SK-N-SH (cell line): ENCODE data around the gene VWF. TPM values are rescaled to one million over a fixed set of nuclear protein-coding genes. Genes with fewer than 3 reads are reported as not detected.

Experiments
- CTCF ChIA-PET: fragments of 300-600, 350-600 bp; formaldehyde crosslinking; extraction: SDS; loops from one replicate; lab custom pipeline; 2021; lab: Yijun Ruan, JAX
- POLR2A ChIA-PET: fragments of 350-600 bp; sonication (Branson Sonifier 250); formaldehyde crosslinking; extraction: SDS; loops from one replicate; lab custom pipeline; 2020; ENCODE audit warnings: antibody characterized with exemption, inconsistent platforms; lab: Yijun Ruan, JAX
- DNase-seq: peaks from one replicate; pipeline ENCODE4 v3.0.0; 2012
- H2AFZ ChIP-seq: fragments of 200-600 bp; sonication (generic); 2 replicates; pipeline ENCODE4 v1.8.1; 2016; ENCODE audit warnings: antibody characterized with exemption, mild to moderate bottlenecking, low read depth
- H3F3A ChIP-seq: fragments of 200-600 bp; sonication (generic); replicated peaks from 2 replicates; pipeline ENCODE3; 2016; ENCODE audit warnings: antibody characterized with exemption, mild to moderate bottlenecking; ENCODE audit not compliant: insufficient read depth
- H3K27ac ChIP-seq, 2 experiments: fragments of 200-500 bp in 1 of 2; fragments of 200-600 bp in 1 of 2; sonication (Bioruptor generic) in 1 of 2; sonication (generic), shearing (Covaris generic) in 1 of 2; 2 replicates each; pipeline versions ENCODE4 v1.5.1 to v1.6.1; 2014 to 2016; ENCODE audit warnings: low read depth in 2 of 2, inconsistent platforms in 1 of 2, low read length in 1 of 2, mild to moderate bottlenecking in 1 of 2, mixed read lengths in 1 of 2
- H3K27me3 ChIP-seq: fragments of 200-600 bp; sonication (generic), shearing (Covaris generic); 2 replicates; pipeline ENCODE4 v1.6.1; 2016; ENCODE audit warnings: mixed run types; ENCODE audit not compliant: insufficient read depth
- H3K36me3 ChIP-seq, 2 experiments: fragments of 200-500 bp in 1 of 2; fragments of 200-600 bp in 1 of 2; sonication (Bioruptor generic) in 1 of 2; sonication (generic) in 1 of 2; replicated peaks in 1 of 2; 2 replicates each; pipeline versions ENCODE3 to v1.5.1; 2014 to 2016; ENCODE audit warnings: low read length in 1 of 2, mild to moderate bottlenecking in 1 of 2; ENCODE audit not compliant: insufficient read depth in 2 of 2, control insufficient read depth in 1 of 2
- H3K4me1 ChIP-seq, 2 experiments: fragments of 200-500 bp in 1 of 2; fragments of 200-600 bp in 1 of 2; sonication (Bioruptor generic) in 1 of 2; sonication (generic), shearing (Covaris generic) in 1 of 2; 2 replicates each; pipeline versions ENCODE4 v1.5.1 to v1.6.1; 2014 to 2016; ENCODE audit warnings: low read depth in 1 of 2, low read length in 1 of 2, mixed run types in 1 of 2; ENCODE audit not compliant: insufficient read depth in 2 of 2, control insufficient read depth in 1 of 2
- H3K4me2 ChIP-seq: fragments of 200-600 bp; sonication (generic), shearing (Covaris generic); 2 replicates; pipeline ENCODE4 v1.6.1; 2017; ENCODE audit warnings: mixed run types
- H3K4me3 ChIP-seq, 2 experiments: fragments of 200-500 bp in 1 of 2; fragments of 200-600 bp in 1 of 2; sonication (Bioruptor generic) in 1 of 2; sonication (generic), shearing (Covaris generic) in 1 of 2; 2 replicates each; pipeline versions ENCODE4 v1.5.1 to v1.8.1; 2014 to 2016; ENCODE audit warnings: low read depth in 2 of 2, inconsistent platforms in 1 of 2, low read length in 1 of 2, mild to moderate bottlenecking in 1 of 2, mixed read lengths in 1 of 2, moderate library complexity in 1 of 2
- H3K79me2 ChIP-seq: fragments of 200-600 bp; sonication (generic); 2 replicates; pipeline ENCODE4 v1.8.1; 2017; ENCODE audit warnings: mild to moderate bottlenecking; ENCODE audit not compliant: insufficient read depth
- H3K9ac ChIP-seq: fragments of 200-600 bp; sonication (generic); 2 replicates; pipeline ENCODE4 v1.6.1; 2017; ENCODE audit warnings: mixed run types
- H3K9me2 ChIP-seq: fragments of 200-600 bp; sonication (generic); 2 replicates; pipeline ENCODE4 v1.6.1; 2017; ENCODE audit warnings: mixed run types
- H3K9me3 ChIP-seq: fragments of 200-600 bp; sonication (generic); 2 replicates; pipeline ENCODE4 v1.6.1; 2017; ENCODE audit warnings: mixed run types, mild to moderate bottlenecking, moderate library complexity
- H4K20me1 ChIP-seq: fragments of 200-600 bp; sonication (generic); 2 replicates; pipeline ENCODE4 v1.6.1; 2017; ENCODE audit warnings: mild to moderate bottlenecking, mixed run types; ENCODE audit not compliant: insufficient read depth
- CHD2 ChIP-seq: fragments of 150-350 bp; IDR thresholded peaks from 2 replicates; pipeline ENCODE4 v1.6.1; 2018; ENCODE audit warnings: low read length; ENCODE audit not compliant: partially characterized antibody
- ELF1 ChIP-seq: IDR thresholded peaks from 2 replicates; pipeline ENCODE4 v1.4.0; 2012
- EZH2phosphoT487 ChIP-seq: fragments of 200-600 bp; sonication (generic); IDR thresholded peaks from 2 replicates; pipeline ENCODE4 v1.6.1; 2017; ENCODE audit warnings: low read depth, mixed run types, mild to moderate bottlenecking, antibody characterized with exemption, moderate library complexity, borderline replicate concordance
- FOSL2 ChIP-seq: IDR thresholded peaks from 2 replicates; pipeline ENCODE4 v1.4.0; 2012; ENCODE audit warnings: low read depth, mild to moderate bottlenecking, moderate library complexity, borderline replicate concordance
- FOXM1 ChIP-seq: IDR thresholded peaks from 2 replicates; pipeline ENCODE4 v1.4.0; 2012; ENCODE audit warnings: low read depth, mild to moderate bottlenecking
- JUND ChIP-seq: IDR thresholded peaks from 2 replicates; pipeline ENCODE4 v1.4.0; 2012
- MXI1 ChIP-seq: IDR thresholded peaks from 2 replicates; pipeline ENCODE4 v1.6.1; 2012; ENCODE audit warnings: mild to moderate bottlenecking, low read depth, low read length, improper control_type of control experiment
- RAD21 ChIP-seq: IDR thresholded peaks from 2 replicates; pipeline ENCODE4 v1.6.1; 2012; ENCODE audit warnings: mild to moderate bottlenecking, low read length
- SIN3A ChIP-seq: IDR thresholded peaks from 2 replicates; pipeline ENCODE4 v1.6.1; 2012; ENCODE audit warnings: low read depth, mild to moderate bottlenecking, low read length, moderate library complexity, borderline replicate concordance
- TAF1 ChIP-seq: IDR thresholded peaks from 2 replicates; pipeline ENCODE4 v1.6.1; 2012; ENCODE audit warnings: low read depth, mild to moderate bottlenecking, low read length, moderate library complexity, borderline replicate concordance
- WGBS: methylation state at CpG from one replicate; pipeline ENCODE4 v1.1.6; 2017; ENCODE audit warnings: low lambda C conversion rate; 5-methylcytosine and 5-hydroxymethylcytosine counted together
- polyA plus RNA-seq, 3 experiments: library from polyadenylated mRNA; depleted of rRNA; stranded (reverse); fragments of >200 nt; gene quantifications; 2 replicates each; pipeline ENCODE4 v1.2.3, GENCODE V29; 2012
- TF ChIP-seq, protein P1 (sequence below): fragments of 150-350 bp; IDR thresholded peaks from 2 replicates; pipeline ENCODE4 v1.6.1; 2017; ENCODE audit warnings: antibody characterized with exemption, low read length, low read depth, borderline replicate concordance
- TF ChIP-seq, protein P2 (sequence below): fragments of 150-350 bp; IDR thresholded peaks from 2 replicates; pipeline ENCODE4 v1.6.1; 2016; ENCODE audit warnings: mild to moderate bottlenecking, low read depth, low read length
- TF ChIP-seq, protein P3 (sequence below): IDR thresholded peaks from 2 replicates; pipeline ENCODE4; 2012

VWF gene
- polyA plus RNA-seq, 1 of the 3 experiments (the other 2 are of a cell fraction) = 0.12 TPM

- peaks cover 4 to 5% of the 10 kb centered on the region in 2 experiments; a peak in 2 of 4 replicates for H3K4me1 ChIP-seq
- H3K27ac ChIP-seq = peak overlapping the region in 1 of 2 experiments; percentile 9; a peak in 1 of 4 replicates
- H3F3A ChIP-seq = no peaks in the 10 kb centered on the region
- no peak overlapping the region for H3K4me3 ChIP-seq
- H3K4me2 ChIP-seq = no peak overlapping the region
- H3K9me2 ChIP-seq = no peaks in the 10 kb centered on the region
- H3K9me3 ChIP-seq = no peaks in the 10 kb centered on the region
- no peaks in the 10 kb centered on the region for H3K36me3 ChIP-seq
- no peak overlapping the region; the same call in 1 of the 2 replicates for H2AFZ ChIP-seq
- DNase-seq = no peak
- H3K79me2 ChIP-seq = no peaks in the 10 kb centered on the region
- no peaks in the 10 kb centered on the region for H3K27me3 ChIP-seq
- H4K20me1 ChIP-seq = no peaks in the 10 kb centered on the region
- H3K9ac ChIP-seq = no peak overlapping the region
- POLR2A ChIA-PET = no interaction called here
- TF ChIP-seq FOXM1 (no peak), MXI1 (no peak), ELF1 (no peak), RAD21 (no peak), EZH2phosphoT487 (no peak), TAF1 (no peak), CHD2 (no peak)
- TF ChIP-seq, protein P1, sequence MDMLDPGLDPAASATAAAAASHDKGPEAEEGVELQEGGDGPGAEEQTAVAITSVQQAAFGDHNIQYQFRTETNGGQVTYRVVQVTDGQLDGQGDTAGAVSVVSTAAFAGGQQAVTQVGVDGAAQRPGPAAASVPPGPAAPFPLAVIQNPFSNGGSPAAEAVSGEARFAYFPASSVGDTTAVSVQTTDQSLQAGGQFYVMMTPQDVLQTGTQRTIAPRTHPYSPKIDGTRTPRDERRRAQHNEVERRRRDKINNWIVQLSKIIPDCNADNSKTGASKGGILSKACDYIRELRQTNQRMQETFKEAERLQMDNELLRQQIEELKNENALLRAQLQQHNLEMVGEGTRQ = no peak
- TF ChIP-seq, protein P2, sequence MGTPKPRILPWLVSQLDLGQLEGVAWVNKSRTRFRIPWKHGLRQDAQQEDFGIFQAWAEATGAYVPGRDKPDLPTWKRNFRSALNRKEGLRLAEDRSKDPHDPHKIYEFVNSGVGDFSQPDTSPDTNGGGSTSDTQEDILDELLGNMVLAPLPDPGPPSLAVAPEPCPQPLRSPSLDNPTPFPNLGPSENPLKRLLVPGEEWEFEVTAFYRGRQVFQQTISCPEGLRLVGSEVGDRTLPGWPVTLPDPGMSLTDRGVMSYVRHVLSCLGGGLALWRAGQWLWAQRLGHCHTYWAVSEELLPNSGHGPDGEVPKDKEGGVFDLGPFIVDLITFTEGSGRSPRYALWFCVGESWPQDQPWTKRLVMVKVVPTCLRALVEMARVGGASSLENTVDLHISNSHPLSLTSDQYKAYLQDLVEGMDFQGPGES = no peak
- CTCF ChIA-PET = interaction anchor here (0.8 to 5.7 kb wide), 9 partner anchors 9 to 235 kb away, joined by 3 to 36 read pairs (median 5); no protein-coding TSS in a partner anchor
- WGBS = 83% methylated on average over 4 of the region's 4 CpGs
Observed at GRCh38 chr12:6053541-6053940, 70.9 kb downstream of the VWF start.

- H4K20me1 ChIP-seq = no peaks in the 10 kb centered on the region
- POLR2A ChIA-PET = no interaction called here
- peak overlapping the region in 1 of 2 experiments; percentile 9; a peak in 1 of 4 replicates for H3K27ac ChIP-seq
- H2AFZ ChIP-seq = no peak overlapping the region
- H3K9ac ChIP-seq = no peak overlapping the region
- H3K27me3 ChIP-seq = no peaks in the 10 kb centered on the region
- TF ChIP-seq FOXM1 (no peak), SIN3A (no peak), ELF1 (no peak), FOSL2 (peak; percentile 34; the same call in 1 of the 2 replicates), JUND (peak; percentile 32; the same call in 1 of the 2 replicates)
- TF ChIP-seq, protein P3, sequence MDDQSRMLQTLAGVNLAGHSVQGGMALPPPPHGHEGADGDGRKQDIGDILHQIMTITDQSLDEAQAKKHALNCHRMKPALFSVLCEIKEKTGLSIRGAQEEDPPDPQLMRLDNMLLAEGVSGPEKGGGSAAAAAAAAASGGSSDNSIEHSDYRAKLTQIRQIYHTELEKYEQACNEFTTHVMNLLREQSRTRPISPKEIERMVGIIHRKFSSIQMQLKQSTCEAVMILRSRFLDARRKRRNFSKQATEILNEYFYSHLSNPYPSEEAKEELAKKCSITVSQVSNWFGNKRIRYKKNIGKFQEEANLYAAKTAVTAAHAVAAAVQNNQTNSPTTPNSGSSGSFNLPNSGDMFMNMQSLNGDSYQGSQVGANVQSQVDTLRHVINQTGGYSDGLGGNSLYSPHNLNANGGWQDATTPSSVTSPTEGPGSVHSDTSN = no peak
- peaks cover 0 to 6% of the 10 kb centered on the region in 2 experiments; a peak in 2 of 4 replicates for H3K4me1 ChIP-seq
- no peak overlapping the region for H3K4me2 ChIP-seq
- 72% methylated on average over 4 of the region's 4 CpGs for WGBS
- H3F3A ChIP-seq = no peaks in the 10 kb centered on the region
- no peak for DNase-seq
- CTCF ChIA-PET = interaction anchor here (1.0 to 5.7 kb wide), 8 partner anchors 9 to 233 kb away, joined by 3 to 36 read pairs (median 7); no protein-coding TSS in a partner anchor
- H3K79me2 ChIP-seq = no peaks in the 10 kb centered on the region
- H3K9me3 ChIP-seq = no peaks in the 10 kb centered on the region
- H3K4me3 ChIP-seq = no peak overlapping the region
- no peaks in the 10 kb centered on the region for H3K9me2 ChIP-seq
- no peaks in the 10 kb centered on the region for H3K36me3 ChIP-seq
Observed at GRCh38 chr12:6052940-6053329, 71.5 kb downstream of the VWF start.
